ENCODE measurements around the gene ZNF207. TPM values are rescaled to one million over a fixed set of nuclear protein-coding genes. Genes with fewer than 3 reads are reported as not detected.

ZNF207 gene
- polyA plus RNA-seq, 2 donors, result 73.6 to 114 TPM

GRCh38 chr17:32331243-32332040 is 18.5 kb upstream of the ZNF207 start:
- Histone ChIP-seq H3K27ac (ENCODE audit: low read depth in 2 of 2, low read length in 1 of 2) (no peak overlapping the region), H3K9me3 (ENCODE audit: control insufficient read depth in 2 of 2, insufficient read depth in 1 of 2, low read depth in 1 of 2, low read length in 1 of 2) (no peaks in the 10 kb centered on the region), H3K27me3 (ENCODE audit: control insufficient read depth in 1 of 2, insufficient read depth in 2 of 2, low read length in 2 of 2) (no peaks in the 10 kb centered on the region), H3K4me1 (ENCODE audit: control insufficient read depth in 2 of 2, insufficient read depth in 2 of 2, low read length in 1 of 2) (no peaks in the 10 kb centered on the region), H3K4me3 (ENCODE audit: low read depth in 1 of 2, low read length in 2 of 2) (no peak overlapping the region), H3K36me3 (ENCODE audit: control insufficient read depth in 2 of 2, insufficient read depth in 2 of 2, low read length in 1 of 2) (peaks cover 0 to 3% of the 10 kb centered on the region in 2 donors)
- 82 to 83% methylated on average over 3 of the region's 3 CpGs for WGBS, 2 donors

- no peaks in the 10 kb centered on the region for H3K9me3 ChIP-seq (ENCODE audit: control insufficient read depth in 2 of 2, insufficient read depth in 1 of 2, low read depth in 1 of 2, low read length in 1 of 2)
- H3K27ac ChIP-seq (ENCODE audit: low read depth in 2 of 2, low read length in 1 of 2), result no peak overlapping the region
- WGBS, 2 donors, result 91 to 92% methylated on average over 2 of the region's 2 CpGs
- no peaks in the 10 kb centered on the region for H3K27me3 ChIP-seq (ENCODE audit: control insufficient read depth in 1 of 2, insufficient read depth in 2 of 2, low read length in 2 of 2)
- no peak overlapping the region for H3K4me3 ChIP-seq (ENCODE audit: low read depth in 1 of 2, low read length in 2 of 2)
- H3K36me3 ChIP-seq (ENCODE audit: control insufficient read depth in 2 of 2, insufficient read depth in 2 of 2, low read length in 1 of 2), result peaks cover 0 to 3% of the 10 kb centered on the region in 2 donors
- H3K4me1 ChIP-seq (ENCODE audit: control insufficient read depth in 2 of 2, insufficient read depth in 2 of 2, low read length in 1 of 2), result no peaks in the 10 kb centered on the region
Measured at GRCh38 chr17:32333187-32333586, 16.8 kb upstream of the ZNF207 start.

- Histone ChIP-seq H3K4me1 (ENCODE audit: control insufficient read depth in 2 of 2, insufficient read depth in 2 of 2, low read length in 1 of 2) (no peaks in the 10 kb centered on the region), H3K27me3 (ENCODE audit: control insufficient read depth in 1 of 2, insufficient read depth in 2 of 2, low read length in 2 of 2) (no peaks in the 10 kb centered on the region), H3K4me3 (ENCODE audit: low read depth in 1 of 2, low read length in 2 of 2) (no peak overlapping the region), H3K9me3 (ENCODE audit: control insufficient read depth in 2 of 2, insufficient read depth in 1 of 2, low read depth in 1 of 2, low read length in 1 of 2) (no peaks in the 10 kb centered on the region), H3K36me3 (ENCODE audit: control insufficient read depth in 2 of 2, insufficient read depth in 2 of 2, low read length in 1 of 2) (peaks cover 0 to 3% of the 10 kb centered on the region in 2 donors), H3K27ac (ENCODE audit: low read depth in 2 of 2, low read length in 1 of 2) (no peak overlapping the region)
Measured at GRCh38 chr17:32335046-32335445, 14.9 kb upstream of the ZNF207 start.

- no peak overlapping the region for H3K4me3 ChIP-seq (ENCODE audit: low read depth in 1 of 2, low read length in 2 of 2)
- H3K4me1 ChIP-seq (ENCODE audit: control insufficient read depth in 2 of 2, insufficient read depth in 2 of 2, low read length in 1 of 2), result no peaks in the 10 kb centered on the region
- H3K36me3 ChIP-seq (ENCODE audit: control insufficient read depth in 2 of 2, insufficient read depth in 2 of 2, low read length in 1 of 2), result peaks cover 0 to 3% of the 10 kb centered on the region in 2 donors
- H3K9me3 ChIP-seq (ENCODE audit: control insufficient read depth in 2 of 2, insufficient read depth in 1 of 2, low read depth in 1 of 2, low read length in 1 of 2), result no peaks in the 10 kb centered on the region
- H3K27me3 ChIP-seq (ENCODE audit: control insufficient read depth in 1 of 2, insufficient read depth in 2 of 2, low read length in 2 of 2), result no peaks in the 10 kb centered on the region
- 80 to 82% methylated on average over 4 of the region's 4 CpGs for WGBS, 2 donors
- no peak overlapping the region for H3K27ac ChIP-seq (ENCODE audit: low read depth in 2 of 2, low read length in 1 of 2)
Measured at GRCh38 chr17:32335687-32336086, 14.3 kb upstream of the ZNF207 start.

GRCh38 chr17:32341141-32341856 is 8.7 kb upstream of the ZNF207 start:
- Histone ChIP-seq H3K4me1 (ENCODE audit: control insufficient read depth in 2 of 2, insufficient read depth in 2 of 2, low read length in 1 of 2) (peaks cover 0 to 3% of the 10 kb centered on the region in 2 donors), H3K4me3 (ENCODE audit: low read depth in 1 of 2, low read length in 2 of 2) (peak overlapping the region; percentile 62 to 63), H3K27ac (ENCODE audit: low read depth in 2 of 2, low read length in 1 of 2) (peak overlapping the region; percentile 81 to 87), H3K36me3 (ENCODE audit: control insufficient read depth in 2 of 2, insufficient read depth in 2 of 2, low read length in 1 of 2) (no peaks in the 10 kb centered on the region), H3K9me3 (ENCODE audit: control insufficient read depth in 2 of 2, insufficient read depth in 1 of 2, low read depth in 1 of 2, low read length in 1 of 2) (no peaks in the 10 kb centered on the region), H3K27me3 (ENCODE audit: control insufficient read depth in 1 of 2, insufficient read depth in 2 of 2, low read length in 2 of 2) (no peaks in the 10 kb centered on the region)
- 3 to 4% methylated on average over 8 to 13 of the region's 13 CpGs for WGBS, 2 donors

- H3K27me3 ChIP-seq (ENCODE audit: control insufficient read depth in 1 of 2, insufficient read depth in 2 of 2, low read length in 2 of 2), result no peaks in the 10 kb centered on the region
- peak within 1 kb of the TSS; percentile 81 to 87 for H3K27ac ChIP-seq (ENCODE audit: low read depth in 2 of 2, low read length in 1 of 2)
- WGBS, 2 donors, result 5 to 6% methylated on average over 31 to 47 of the region's 47 CpGs
- peaks cover 0 to 3% of the 10 kb centered on the region in 2 donors for H3K4me1 ChIP-seq (ENCODE audit: control insufficient read depth in 2 of 2, insufficient read depth in 2 of 2, low read length in 1 of 2)
- no peaks in the 10 kb centered on the region for H3K36me3 ChIP-seq (ENCODE audit: control insufficient read depth in 2 of 2, insufficient read depth in 2 of 2, low read length in 1 of 2)
- H3K9me3 ChIP-seq (ENCODE audit: control insufficient read depth in 2 of 2, insufficient read depth in 1 of 2, low read depth in 1 of 2, low read length in 1 of 2), result no peaks in the 10 kb centered on the region
- H3K4me3 ChIP-seq (ENCODE audit: low read depth in 1 of 2, low read length in 2 of 2), result peak within 1 kb of the TSS; percentile 62 to 63
Measured at GRCh38 chr17:32341857-32342602, 7.9 kb upstream of the ZNF207 start, which contains the start of gene C17orf75. Gene C17orf75, minus strand, starts transcription at chr17:32342173. Its CDS starts 34 bp downstream, at chr17:32342139.

GRCh38 chr17:32342603-32343325 is 7.2 kb upstream of the ZNF207 start:
- H3K36me3 ChIP-seq (ENCODE audit: control insufficient read depth in 2 of 2, insufficient read depth in 2 of 2, low read length in 1 of 2), result no peaks in the 10 kb centered on the region
- peaks cover 0 to 3% of the 10 kb centered on the region in 2 donors for H3K4me1 ChIP-seq (ENCODE audit: control insufficient read depth in 2 of 2, insufficient read depth in 2 of 2, low read length in 1 of 2)
- no peaks in the 10 kb centered on the region for H3K27me3 ChIP-seq (ENCODE audit: control insufficient read depth in 1 of 2, insufficient read depth in 2 of 2, low read length in 2 of 2)
- 63 to 66% methylated on average over 14 of the region's 14 CpGs for WGBS, 2 donors
- H3K9me3 ChIP-seq (ENCODE audit: control insufficient read depth in 2 of 2, insufficient read depth in 1 of 2, low read depth in 1 of 2, low read length in 1 of 2), result no peaks in the 10 kb centered on the region
- peak overlapping the region in 1 of 2 donors; percentile 63 for H3K4me3 ChIP-seq (ENCODE audit: low read depth in 1 of 2, low read length in 2 of 2)
- no peak overlapping the region for H3K27ac ChIP-seq (ENCODE audit: low read depth in 2 of 2, low read length in 1 of 2)

GRCh38 chr17:32345951-32346600 is 3.9 kb upstream of the ZNF207 start:
- H3K4me1 ChIP-seq (ENCODE audit: control insufficient read depth in 2 of 2, insufficient read depth in 2 of 2, low read length in 1 of 2), result peaks cover 0 to 3% of the 10 kb centered on the region in 2 donors
- 88 to 89% methylated on average over 11 of the region's 11 CpGs for WGBS, 2 donors
- no peaks in the 10 kb centered on the region for H3K27me3 ChIP-seq (ENCODE audit: control insufficient read depth in 1 of 2, insufficient read depth in 2 of 2, low read length in 2 of 2)
- H3K36me3 ChIP-seq (ENCODE audit: control insufficient read depth in 2 of 2, insufficient read depth in 2 of 2, low read length in 1 of 2), result no peaks in the 10 kb centered on the region
- no peak overlapping the region for H3K4me3 ChIP-seq (ENCODE audit: low read depth in 1 of 2, low read length in 2 of 2)
- no peak overlapping the region for H3K27ac ChIP-seq (ENCODE audit: low read depth in 2 of 2, low read length in 1 of 2)
- H3K9me3 ChIP-seq (ENCODE audit: control insufficient read depth in 2 of 2, insufficient read depth in 1 of 2, low read depth in 1 of 2, low read length in 1 of 2), result no peaks in the 10 kb centered on the region
